SK-N-SH (cell line): Measurements from ENCODE around the gene RABEP2. TPM values are rescaled to one million over a fixed set of nuclear protein-coding genes. Genes with fewer than 3 reads are reported as not detected.

ENCODE experiments used
- CTCF ChIA-PET: fragments of 300-600, 350-600 bp; formaldehyde crosslinking; extraction: SDS; loops from one replicate; lab custom pipeline; 2021; lab: Yijun Ruan, JAX
- POLR2A ChIA-PET: fragments of 350-600 bp; sonication (Branson Sonifier 250); formaldehyde crosslinking; extraction: SDS; loops from one replicate; lab custom pipeline; 2020; ENCODE audit warnings: antibody characterized with exemption, inconsistent platforms; lab: Yijun Ruan, JAX
- DNase-seq: peaks from one replicate; pipeline ENCODE4 v3.0.0; 2012
- H2AFZ ChIP-seq: fragments of 200-600 bp; sonication (generic); 2 replicates; pipeline ENCODE4 v1.8.1; 2016; ENCODE audit warnings: antibody characterized with exemption, mild to moderate bottlenecking, low read depth
- H3F3A ChIP-seq: fragments of 200-600 bp; sonication (generic); replicated peaks from 2 replicates; pipeline ENCODE3; 2016; ENCODE audit warnings: antibody characterized with exemption, mild to moderate bottlenecking; ENCODE audit not compliant: insufficient read depth
- H3K27ac ChIP-seq, 2 experiments: fragments of 200-500 bp in 1 of 2; fragments of 200-600 bp in 1 of 2; sonication (Bioruptor generic) in 1 of 2; sonication (generic), shearing (Covaris generic) in 1 of 2; 2 replicates each; pipeline versions ENCODE4 v1.5.1 to v1.6.1; 2014 to 2016; ENCODE audit warnings: low read depth in 2 of 2, inconsistent platforms in 1 of 2, low read length in 1 of 2, mild to moderate bottlenecking in 1 of 2, mixed read lengths in 1 of 2
- H3K27me3 ChIP-seq: fragments of 200-600 bp; sonication (generic), shearing (Covaris generic); 2 replicates; pipeline ENCODE4 v1.6.1; 2016; ENCODE audit warnings: mixed run types; ENCODE audit not compliant: insufficient read depth
- H3K36me3 ChIP-seq, 2 experiments: fragments of 200-500 bp in 1 of 2; fragments of 200-600 bp in 1 of 2; sonication (Bioruptor generic) in 1 of 2; sonication (generic) in 1 of 2; replicated peaks in 1 of 2; 2 replicates each; pipeline versions ENCODE3 to v1.5.1; 2014 to 2016; ENCODE audit warnings: low read length in 1 of 2, mild to moderate bottlenecking in 1 of 2; ENCODE audit not compliant: insufficient read depth in 2 of 2, control insufficient read depth in 1 of 2
- H3K4me1 ChIP-seq, 2 experiments: fragments of 200-500 bp in 1 of 2; fragments of 200-600 bp in 1 of 2; sonication (Bioruptor generic) in 1 of 2; sonication (generic), shearing (Covaris generic) in 1 of 2; 2 replicates each; pipeline versions ENCODE4 v1.5.1 to v1.6.1; 2014 to 2016; ENCODE audit warnings: low read depth in 1 of 2, low read length in 1 of 2, mixed run types in 1 of 2; ENCODE audit not compliant: insufficient read depth in 2 of 2, control insufficient read depth in 1 of 2
- H3K4me2 ChIP-seq: fragments of 200-600 bp; sonication (generic), shearing (Covaris generic); 2 replicates; pipeline ENCODE4 v1.6.1; 2017; ENCODE audit warnings: mixed run types
- H3K4me3 ChIP-seq, 2 experiments: fragments of 200-500 bp in 1 of 2; fragments of 200-600 bp in 1 of 2; sonication (Bioruptor generic) in 1 of 2; sonication (generic), shearing (Covaris generic) in 1 of 2; 2 replicates each; pipeline versions ENCODE4 v1.5.1 to v1.8.1; 2014 to 2016; ENCODE audit warnings: low read depth in 2 of 2, inconsistent platforms in 1 of 2, low read length in 1 of 2, mild to moderate bottlenecking in 1 of 2, mixed read lengths in 1 of 2, moderate library complexity in 1 of 2
- H3K79me2 ChIP-seq: fragments of 200-600 bp; sonication (generic); 2 replicates; pipeline ENCODE4 v1.8.1; 2017; ENCODE audit warnings: mild to moderate bottlenecking; ENCODE audit not compliant: insufficient read depth
- H3K9ac ChIP-seq: fragments of 200-600 bp; sonication (generic); 2 replicates; pipeline ENCODE4 v1.6.1; 2017; ENCODE audit warnings: mixed run types
- H3K9me2 ChIP-seq: fragments of 200-600 bp; sonication (generic); 2 replicates; pipeline ENCODE4 v1.6.1; 2017; ENCODE audit warnings: mixed run types
- H3K9me3 ChIP-seq: fragments of 200-600 bp; sonication (generic); 2 replicates; pipeline ENCODE4 v1.6.1; 2017; ENCODE audit warnings: mixed run types, mild to moderate bottlenecking, moderate library complexity
- H4K20me1 ChIP-seq: fragments of 200-600 bp; sonication (generic); 2 replicates; pipeline ENCODE4 v1.6.1; 2017; ENCODE audit warnings: mild to moderate bottlenecking, mixed run types; ENCODE audit not compliant: insufficient read depth
- CHD2 ChIP-seq: fragments of 150-350 bp; IDR thresholded peaks from 2 replicates; pipeline ENCODE4 v1.6.1; 2018; ENCODE audit warnings: low read length; ENCODE audit not compliant: partially characterized antibody
- EP300 ChIP-seq, 2 experiments: IDR thresholded peaks; 2 replicates each; pipeline versions ENCODE4 v1.4.0 to v1.6.1; 2012; ENCODE audit warnings: borderline replicate concordance in 1 of 2, low read depth in 1 of 2, low read length in 1 of 2
- EZH2phosphoT487 ChIP-seq: fragments of 200-600 bp; sonication (generic); IDR thresholded peaks from 2 replicates; pipeline ENCODE4 v1.6.1; 2017; ENCODE audit warnings: low read depth, mixed run types, mild to moderate bottlenecking, antibody characterized with exemption, moderate library complexity, borderline replicate concordance
- FOSL2 ChIP-seq: IDR thresholded peaks from 2 replicates; pipeline ENCODE4 v1.4.0; 2012; ENCODE audit warnings: low read depth, mild to moderate bottlenecking, moderate library complexity, borderline replicate concordance
- FOXJ3 ChIP-seq: sonication (generic); formaldehyde crosslinking; IDR thresholded peaks from 2 replicates; pipeline ENCODE4 v1.5.1; 2020; ENCODE audit warnings: mild to moderate bottlenecking, missing genetic modification reagents
- GABPA ChIP-seq: IDR thresholded peaks from 2 replicates; pipeline ENCODE4 v1.4.0; 2012; ENCODE audit warnings: low read depth, mild to moderate bottlenecking
- GATA2 ChIP-seq: sonication (generic); formaldehyde crosslinking; IDR thresholded peaks from 2 replicates; pipeline ENCODE4 v1.5.0; 2020; ENCODE audit warnings: mild to moderate bottlenecking, missing genetic modification reagents
- JUND ChIP-seq: IDR thresholded peaks from 2 replicates; pipeline ENCODE4 v1.4.0; 2012
- MXI1 ChIP-seq: IDR thresholded peaks from 2 replicates; pipeline ENCODE4 v1.6.1; 2012; ENCODE audit warnings: mild to moderate bottlenecking, low read depth, low read length, improper control_type of control experiment
- POLR2AphosphoS5 ChIP-seq: IDR thresholded peaks from 2 replicates; pipeline ENCODE4 v1.6.1; 2012; ENCODE audit warnings: low read depth, low read length
- RAD21 ChIP-seq: IDR thresholded peaks from 2 replicates; pipeline ENCODE4 v1.6.1; 2012; ENCODE audit warnings: mild to moderate bottlenecking, low read length
- RFX5 ChIP-seq: IDR thresholded peaks from 2 replicates; pipeline ENCODE4 v1.6.1; 2012; ENCODE audit warnings: mild to moderate bottlenecking, improper control_type of control experiment, low read length
- RXRA ChIP-seq: IDR thresholded peaks from 2 replicates; pipeline ENCODE4 v1.4.0; 2012; ENCODE audit warnings: low read depth, mild to moderate bottlenecking, borderline replicate concordance
- SIN3A ChIP-seq: IDR thresholded peaks from 2 replicates; pipeline ENCODE4 v1.6.1; 2012; ENCODE audit warnings: low read depth, mild to moderate bottlenecking, low read length, moderate library complexity, borderline replicate concordance
- TCF12 ChIP-seq: IDR thresholded peaks from 2 replicates; pipeline ENCODE4 v1.4.0; 2012
- YY1 ChIP-seq: IDR thresholded peaks from 2 replicates; pipeline ENCODE4 v1.4.0; 2012; ENCODE audit warnings: low read depth, mild to moderate bottlenecking
- WGBS: methylation state at CpG from one replicate; pipeline ENCODE4 v1.1.6; 2017; ENCODE audit warnings: low lambda C conversion rate; 5-methylcytosine and 5-hydroxymethylcytosine counted together
- polyA plus RNA-seq, 3 experiments: library from polyadenylated mRNA; depleted of rRNA; stranded (reverse); fragments of >200 nt; gene quantifications; 2 replicates each; pipeline ENCODE4 v1.2.3, GENCODE V29; 2012
- TF ChIP-seq, protein P1 (sequence below): fragments of 150-350 bp; IDR thresholded peaks from 2 replicates; pipeline ENCODE4 v1.6.1; 2016; ENCODE audit warnings: mild to moderate bottlenecking, low read depth, low read length
- TF ChIP-seq, protein P2 (sequence below): fragments of 150-350 bp; IDR thresholded peaks from 2 replicates; pipeline ENCODE4 v1.6.1; 2017; ENCODE audit warnings: antibody characterized with exemption, low read length, low read depth, borderline replicate concordance
- TF ChIP-seq, protein P3 (sequence below): IDR thresholded peaks from 2 replicates; pipeline ENCODE4; 2012
- TF ChIP-seq, protein P4 (sequence below): IDR thresholded peaks from 2 replicates; pipeline ENCODE4 v1.4.0; 2012; ENCODE audit warnings: low read depth
- TF ChIP-seq, protein P5 (sequence below): IDR thresholded peaks from 2 replicates; pipeline ENCODE4 v1.4.0; 2012; ENCODE audit warnings: low read depth, borderline replicate concordance

RABEP2 gene
- polyA plus RNA-seq, 1 of the 3 experiments (the other 2 are of a cell fraction) = 46.1 TPM

DNA sequence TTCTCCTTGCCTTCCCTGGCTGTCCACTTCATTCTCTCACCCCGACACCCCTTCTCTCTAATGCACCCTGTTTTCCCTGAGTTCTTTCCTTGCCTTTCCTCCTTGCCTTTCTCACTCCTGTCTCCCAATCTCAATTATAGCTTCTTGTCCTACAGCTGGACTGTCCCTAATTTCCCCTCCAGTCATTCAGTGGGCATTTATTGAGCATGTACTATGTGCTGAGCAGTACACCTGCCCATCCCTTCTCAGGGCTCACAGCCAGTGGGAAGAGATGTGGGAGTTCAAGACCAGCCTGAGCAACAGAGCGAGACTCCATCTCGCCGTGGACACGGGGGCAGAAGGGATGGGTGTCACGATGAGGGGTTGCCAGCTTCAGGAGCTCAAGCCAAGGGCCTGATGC is 41.0 kb downstream of the RABEP2 start:
- ChIA-PET POLR2A (no interaction called here), CTCF (no interaction called here)
- Histone ChIP-seq H2AFZ (no peak overlapping the region), H3K4me3 (no peak overlapping the region), H3F3A (no peaks in the 10 kb centered on the region), H3K27ac (no peak overlapping the region), H3K9me3 (no peaks in the 10 kb centered on the region), H3K27me3 (no peaks in the 10 kb centered on the region), H3K4me1 (peaks cover 0 to 7% of the 10 kb centered on the region in 2 experiments; a peak in 1 of 4 replicates), H3K79me2 (no peaks in the 10 kb centered on the region), H3K36me3 (no peaks in the 10 kb centered on the region), H3K4me2 (no peak overlapping the region), H3K9me2 (no peaks in the 10 kb centered on the region), H3K9ac (no peak overlapping the region), H4K20me1 (no peaks in the 10 kb centered on the region)
- TF ChIP-seq TCF12 = no peak
- TF ChIP-seq, protein P1, sequence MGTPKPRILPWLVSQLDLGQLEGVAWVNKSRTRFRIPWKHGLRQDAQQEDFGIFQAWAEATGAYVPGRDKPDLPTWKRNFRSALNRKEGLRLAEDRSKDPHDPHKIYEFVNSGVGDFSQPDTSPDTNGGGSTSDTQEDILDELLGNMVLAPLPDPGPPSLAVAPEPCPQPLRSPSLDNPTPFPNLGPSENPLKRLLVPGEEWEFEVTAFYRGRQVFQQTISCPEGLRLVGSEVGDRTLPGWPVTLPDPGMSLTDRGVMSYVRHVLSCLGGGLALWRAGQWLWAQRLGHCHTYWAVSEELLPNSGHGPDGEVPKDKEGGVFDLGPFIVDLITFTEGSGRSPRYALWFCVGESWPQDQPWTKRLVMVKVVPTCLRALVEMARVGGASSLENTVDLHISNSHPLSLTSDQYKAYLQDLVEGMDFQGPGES = no peak
- no peak for TF ChIP-seq JUND
- TF ChIP-seq, protein P2, sequence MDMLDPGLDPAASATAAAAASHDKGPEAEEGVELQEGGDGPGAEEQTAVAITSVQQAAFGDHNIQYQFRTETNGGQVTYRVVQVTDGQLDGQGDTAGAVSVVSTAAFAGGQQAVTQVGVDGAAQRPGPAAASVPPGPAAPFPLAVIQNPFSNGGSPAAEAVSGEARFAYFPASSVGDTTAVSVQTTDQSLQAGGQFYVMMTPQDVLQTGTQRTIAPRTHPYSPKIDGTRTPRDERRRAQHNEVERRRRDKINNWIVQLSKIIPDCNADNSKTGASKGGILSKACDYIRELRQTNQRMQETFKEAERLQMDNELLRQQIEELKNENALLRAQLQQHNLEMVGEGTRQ = no peak
- TF ChIP-seq GABPA = no peak
- TF ChIP-seq YY1 = no peak
- TF ChIP-seq, protein P3, sequence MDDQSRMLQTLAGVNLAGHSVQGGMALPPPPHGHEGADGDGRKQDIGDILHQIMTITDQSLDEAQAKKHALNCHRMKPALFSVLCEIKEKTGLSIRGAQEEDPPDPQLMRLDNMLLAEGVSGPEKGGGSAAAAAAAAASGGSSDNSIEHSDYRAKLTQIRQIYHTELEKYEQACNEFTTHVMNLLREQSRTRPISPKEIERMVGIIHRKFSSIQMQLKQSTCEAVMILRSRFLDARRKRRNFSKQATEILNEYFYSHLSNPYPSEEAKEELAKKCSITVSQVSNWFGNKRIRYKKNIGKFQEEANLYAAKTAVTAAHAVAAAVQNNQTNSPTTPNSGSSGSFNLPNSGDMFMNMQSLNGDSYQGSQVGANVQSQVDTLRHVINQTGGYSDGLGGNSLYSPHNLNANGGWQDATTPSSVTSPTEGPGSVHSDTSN = no peak
- no peak for TF ChIP-seq RAD21
- TF ChIP-seq RFX5 = no peak
- TF ChIP-seq FOXJ3 (CRISPR knock-in tag) = no peak
- WGBS = 87% methylated on average over 6 of the region's 6 CpGs
- DNase-seq = no peak

DNA sequence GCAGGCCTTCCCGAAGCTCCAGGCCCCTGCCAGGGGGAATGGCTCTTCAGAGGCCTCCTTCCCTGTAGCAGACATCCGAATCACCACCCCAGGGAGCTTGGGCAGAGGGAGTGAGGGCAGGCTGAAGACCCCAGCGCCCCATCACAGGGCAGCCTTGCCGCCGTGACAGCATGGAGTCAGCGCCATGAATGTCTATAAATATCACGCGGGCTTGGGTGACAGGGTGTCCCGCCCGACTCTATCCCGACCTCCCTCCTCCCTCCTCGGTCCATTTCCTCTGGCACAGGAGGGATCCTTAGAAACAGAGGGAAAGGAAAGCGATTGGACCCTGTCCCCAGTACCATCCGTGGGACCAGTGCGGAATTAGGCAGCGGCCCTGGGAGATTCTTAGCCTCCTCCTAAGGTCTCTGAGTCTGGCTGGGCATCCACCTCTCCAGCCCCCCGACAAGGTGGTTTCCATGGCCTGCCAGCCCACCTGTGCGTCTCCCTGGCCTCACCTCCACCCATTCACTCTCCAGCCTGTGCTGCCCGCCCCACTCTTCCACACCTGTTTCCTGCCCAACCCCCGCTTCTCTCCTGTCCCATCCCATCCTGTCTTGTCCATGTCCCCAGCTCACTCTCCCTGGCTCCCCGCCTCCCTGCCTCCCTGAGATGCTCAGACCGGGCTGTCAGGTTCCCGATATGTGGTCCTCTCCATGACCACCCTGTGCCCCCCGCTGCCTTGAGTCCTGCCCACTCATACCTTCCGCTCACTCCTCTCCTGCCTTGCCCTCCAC is 41.6 kb downstream of the RABEP2 start:
- Histone ChIP-seq H3K79me2 (no peaks in the 10 kb centered on the region), H4K20me1 (no peaks in the 10 kb centered on the region), H3K4me3 (no peak overlapping the region), H3K4me1 (peaks cover 0 to 13% of the 10 kb centered on the region in 2 experiments; a peak in 1 of 4 replicates), H3K27ac (no peak overlapping the region), H3K27me3 (no peaks in the 10 kb centered on the region), H3K9ac (no peak overlapping the region), H3F3A (no peaks in the 10 kb centered on the region), H3K4me2 (no peak overlapping the region), H3K9me2 (no peaks in the 10 kb centered on the region), H3K36me3 (no peaks in the 10 kb centered on the region), H3K9me3 (no peaks in the 10 kb centered on the region), H2AFZ (no peak overlapping the region)
- no peak for DNase-seq
- CTCF ChIA-PET = interaction anchor here (1.0 kb wide), 1 partner anchor 9 kb away, joined by 3 read pairs; no protein-coding TSS in a partner anchor
- WGBS = 96% methylated on average over 25 of the region's 25 CpGs
- POLR2A ChIA-PET = no interaction called here
- TF ChIP-seq, protein P4, sequence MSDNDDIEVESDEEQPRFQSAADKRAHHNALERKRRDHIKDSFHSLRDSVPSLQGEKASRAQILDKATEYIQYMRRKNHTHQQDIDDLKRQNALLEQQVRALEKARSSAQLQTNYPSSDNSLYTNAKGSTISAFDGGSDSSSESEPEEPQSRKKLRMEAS = no peak
- no peak for TF ChIP-seq JUND
- TF ChIP-seq, protein P2 = no peak
- TF ChIP-seq GATA2 (CRISPR knock-in tag) = no peak
- TF ChIP-seq RXRA = no peak
- no peak for TF ChIP-seq EP300 (IDR thresholded peaks at IDR 0.05; ENCODE audit: borderline replicate concordance in 1 of 2, low read depth in 1 of 2, low read length in 1 of 2)
- no peak for TF ChIP-seq SIN3A
- no peak for TF ChIP-seq CHD2
- no peak for TF ChIP-seq YY1
- no peak for TF ChIP-seq FOSL2
- TF ChIP-seq EZH2phosphoT487 = no peak
- no peak for TF ChIP-seq POLR2AphosphoS5
- no peak for TF ChIP-seq MXI1
- TF ChIP-seq, protein P5, sequence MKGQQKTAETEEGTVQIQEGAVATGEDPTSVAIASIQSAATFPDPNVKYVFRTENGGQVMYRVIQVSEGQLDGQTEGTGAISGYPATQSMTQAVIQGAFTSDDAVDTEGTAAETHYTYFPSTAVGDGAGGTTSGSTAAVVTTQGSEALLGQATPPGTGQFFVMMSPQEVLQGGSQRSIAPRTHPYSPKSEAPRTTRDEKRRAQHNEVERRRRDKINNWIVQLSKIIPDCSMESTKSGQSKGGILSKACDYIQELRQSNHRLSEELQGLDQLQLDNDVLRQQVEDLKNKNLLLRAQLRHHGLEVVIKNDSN = no peak
